GM12872 (cell line): ENCODE results near the gene ZNF681.

Source experiments
- TF ChIP-seq, protein P1 (sequence below): IDR thresholded peaks from 3 replicates; pipeline ENCODE4 v1.5.1; 2011; ENCODE audit warnings: low read depth, mild to moderate bottlenecking, low read length, moderate library complexity; ENCODE audit not compliant: insufficient read depth

Gene ZNF681

DNA sequence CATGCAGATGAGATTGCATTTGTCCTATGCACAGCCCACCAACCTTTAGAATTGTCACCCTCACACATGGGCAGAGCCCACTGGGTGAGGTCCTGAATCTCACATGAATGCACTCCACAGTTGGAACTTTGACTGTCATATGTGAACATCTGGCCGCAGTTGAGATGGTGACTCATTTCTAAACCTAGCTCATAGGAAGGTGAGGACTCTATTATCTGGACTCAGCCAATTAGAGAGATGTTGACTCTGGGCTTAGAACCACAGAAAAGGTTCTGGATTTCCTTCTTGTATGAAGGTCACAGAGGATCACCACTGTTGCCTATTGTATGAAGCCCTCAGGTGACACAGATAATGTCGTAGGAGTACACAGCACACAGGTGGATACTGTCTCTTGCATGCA, 25.6 kb upstream of the ZNF681 start:
- TF ChIP-seq, protein P1, sequence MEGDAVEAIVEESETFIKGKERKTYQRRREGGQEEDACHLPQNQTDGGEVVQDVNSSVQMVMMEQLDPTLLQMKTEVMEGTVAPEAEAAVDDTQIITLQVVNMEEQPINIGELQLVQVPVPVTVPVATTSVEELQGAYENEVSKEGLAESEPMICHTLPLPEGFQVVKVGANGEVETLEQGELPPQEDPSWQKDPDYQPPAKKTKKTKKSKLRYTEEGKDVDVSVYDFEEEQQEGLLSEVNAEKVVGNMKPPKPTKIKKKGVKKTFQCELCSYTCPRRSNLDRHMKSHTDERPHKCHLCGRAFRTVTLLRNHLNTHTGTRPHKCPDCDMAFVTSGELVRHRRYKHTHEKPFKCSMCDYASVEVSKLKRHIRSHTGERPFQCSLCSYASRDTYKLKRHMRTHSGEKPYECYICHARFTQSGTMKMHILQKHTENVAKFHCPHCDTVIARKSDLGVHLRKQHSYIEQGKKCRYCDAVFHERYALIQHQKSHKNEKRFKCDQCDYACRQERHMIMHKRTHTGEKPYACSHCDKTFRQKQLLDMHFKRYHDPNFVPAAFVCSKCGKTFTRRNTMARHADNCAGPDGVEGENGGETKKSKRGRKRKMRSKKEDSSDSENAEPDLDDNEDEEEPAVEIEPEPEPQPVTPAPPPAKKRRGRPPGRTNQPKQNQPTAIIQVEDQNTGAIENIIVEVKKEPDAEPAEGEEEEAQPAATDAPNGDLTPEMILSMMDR, result no peak

DNA sequence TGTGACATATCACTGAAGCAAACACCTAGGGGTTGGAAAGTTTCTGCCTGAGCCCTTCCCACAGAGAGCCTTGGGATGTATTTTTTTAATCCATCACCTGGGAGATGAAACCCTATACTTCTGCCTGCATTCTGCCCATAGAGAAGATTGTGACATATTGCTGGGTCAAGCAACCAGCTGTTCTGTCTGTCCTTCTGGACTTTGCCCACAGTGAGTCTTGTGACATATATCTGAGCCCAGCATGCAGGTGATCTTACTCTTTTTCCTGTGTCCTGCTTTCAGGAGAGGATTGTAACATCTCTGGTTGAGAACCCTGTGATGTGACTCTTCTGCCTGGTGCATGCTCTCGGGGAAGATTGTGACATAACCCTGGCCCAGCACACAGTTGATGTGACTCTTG, 24.9 kb upstream of the ZNF681 start:
- TF ChIP-seq, protein P1, result no peak

GRCh38 chr19:23779645-23780044, 21.0 kb upstream of the ZNF681 start:
- TF ChIP-seq, protein P1, result no peak

DNA sequence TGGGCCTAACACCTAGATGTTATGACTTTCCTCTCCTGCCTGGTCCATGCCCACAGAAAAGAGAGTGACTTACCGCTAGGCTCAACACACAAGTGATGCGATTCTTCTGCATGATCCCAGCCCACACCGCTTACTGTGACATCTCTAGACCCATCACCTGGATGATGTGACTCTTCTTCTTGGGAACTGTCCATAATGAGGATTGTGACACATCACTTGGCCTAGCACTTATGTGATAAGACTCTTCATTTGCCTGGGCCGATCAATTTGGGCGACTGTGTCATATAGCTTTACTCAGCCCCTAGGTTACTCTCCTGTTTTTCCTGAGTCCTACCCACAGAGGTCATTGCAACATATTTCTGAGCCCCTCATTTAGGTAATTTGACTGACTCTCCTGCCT, 19.9 kb upstream of the ZNF681 start:
- TF ChIP-seq, protein P1, result no peak

DNA sequence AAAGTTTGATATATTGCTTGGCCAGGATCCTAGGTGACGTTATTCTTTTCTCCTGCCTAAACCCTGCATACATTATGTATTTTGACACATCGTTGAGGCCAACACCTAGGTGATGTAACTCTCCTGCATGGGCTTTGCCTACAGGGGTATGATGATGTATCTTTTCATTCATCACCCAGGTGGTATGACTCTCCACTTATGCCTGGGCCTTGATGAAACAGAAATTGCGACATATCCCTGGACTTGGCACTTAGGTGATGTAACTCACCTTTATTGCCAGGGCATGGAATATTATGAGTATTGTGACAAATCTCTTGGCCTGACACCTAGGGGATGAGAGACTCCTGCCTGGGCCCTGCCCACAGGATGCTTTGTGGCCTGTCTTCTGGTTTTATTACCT, 18.5 kb upstream of the ZNF681 start:
- TF ChIP-seq, protein P1, result no peak

GRCh38 chr19:23776507-23777205, 18.0 kb upstream of the ZNF681 start:
- TF ChIP-seq, protein P1, result no peak

DNA sequence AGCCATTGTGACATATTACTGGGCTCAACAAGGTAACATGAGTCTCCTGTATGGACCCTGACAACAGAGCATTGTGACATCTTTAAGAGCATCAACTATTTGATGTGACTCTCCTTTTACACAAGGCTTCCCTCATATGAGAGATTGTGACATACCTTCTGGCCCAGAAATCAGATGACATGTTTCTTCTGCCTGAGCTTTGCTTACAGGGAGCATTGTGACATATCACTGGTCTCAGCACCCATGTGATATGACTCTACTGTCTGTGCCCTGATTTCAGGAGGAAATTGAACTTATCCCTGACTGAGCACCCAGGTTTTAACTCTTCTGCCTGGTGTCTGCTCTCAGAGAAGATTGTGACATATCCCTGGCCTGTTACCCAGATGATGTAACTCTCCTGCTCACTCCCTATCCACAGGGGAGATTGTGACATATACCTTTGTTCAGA, 15.9 kb upstream of the ZNF681 start:
- TF ChIP-seq, protein P1, result no peak

DNA sequence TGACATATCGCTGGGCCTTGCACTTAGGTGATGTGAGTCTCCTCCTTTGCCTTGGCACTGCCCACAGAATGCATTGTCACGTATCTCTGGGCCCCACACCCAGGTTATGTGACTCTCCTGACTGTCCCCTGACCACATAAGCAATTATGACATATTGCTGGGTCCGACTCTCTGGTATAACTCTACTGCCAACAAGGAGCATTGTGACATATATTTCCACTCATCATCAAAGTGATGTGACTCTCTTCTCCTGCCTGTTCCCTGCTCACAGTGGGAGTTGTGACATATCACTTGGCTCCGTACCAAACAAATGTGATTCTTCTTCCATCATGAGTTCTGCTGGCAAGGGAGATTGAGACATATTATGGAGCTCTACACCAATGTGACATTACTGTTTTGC, 15.4 kb upstream of the ZNF681 start:
- TF ChIP-seq, protein P1, result no peak
